ENCODE measurements around the gene NET1.

Gene NET1

GRCh38 chr10:5502571-5503476, 90.5 kb downstream of the NET1 start:
- no peak for DNase-seq (ENCODE audit: low read depth)

- no peak for DNase-seq (ENCODE audit: low read depth)
Measured at GRCh38 chr10:5503477-5503835, 91.1 kb downstream of the NET1 start.

- no peak for DNase-seq (ENCODE audit: low read depth)
Measured at GRCh38 chr10:5504146-5505072, 92.1 kb downstream of the NET1 start.

- DNase-seq (ENCODE audit: low read depth), result no peak
Measured at GRCh38 chr10:5506246-5506645, 93.9 kb downstream of the NET1 start.

GRCh38 chr10:5506751-5507648, 94.6 kb downstream of the NET1 start:
- DNase-seq (ENCODE audit: low read depth), result no peak

GRCh38 chr10:5507649-5508131, 95.3 kb downstream of the NET1 start:
- no peak for DNase-seq (ENCODE audit: low read depth)

- no peak for DNase-seq (ENCODE audit: low read depth)
Measured at GRCh38 chr10:5508161-5508604, 95.8 kb downstream of the NET1 start.

All from HS-27A (cell line).